Vagina (tissue), 2 donors: ENCODE results near the gene TK2. TPM values are rescaled to one million over a fixed set of nuclear protein-coding genes. Genes with fewer than 3 reads are reported as not detected.

Experiments used
- DNase-seq, 2 donors: peaks; one replicate each; pipeline ENCODE4 v3.0.0-alpha.2; 2017; ENCODE audit errors: extremely low spot score in 2 of 2
- H3K27ac ChIP-seq: fragments of 200-600 bp; sonication (generic); one replicate; pipeline ENCODE4 v1.5.1; 2019
- H3K27me3 ChIP-seq: fragments of 200-600 bp; sonication (generic); one replicate; pipeline ENCODE4 v1.5.1; 2019
- H3K36me3 ChIP-seq, 2 donors: fragments of 200-600 bp; sonication (generic); one replicate each; pipeline ENCODE4 v1.5.1; 2017 to 2019
- H3K4me1 ChIP-seq: fragments of 200-600 bp; sonication (generic); one replicate; pipeline ENCODE4 v1.5.1; 2019
- H3K4me3 ChIP-seq, 2 donors: fragments of 200-600 bp; sonication (generic); 1 replicate in 1 of 2; 2 replicates in 1 of 2; pipeline ENCODE4 v1.5.1; 2016 to 2019
- H3K9me3 ChIP-seq: fragments of 200-600 bp; sonication (generic); one replicate; pipeline ENCODE4 v1.5.1; 2019
- CTCF ChIP-seq, 3 experiments: fragments of 450-650 bp in 2 of 3; fragments of 200-600 bp in 1 of 3; sonication (generic) in 1 of 3; IDR thresholded peaks; one replicate each; pipeline ENCODE4 v1.5.1; 2017 to 2019; ENCODE audit warnings: antibody characterized with exemption in 3 of 3, mild to moderate bottlenecking in 2 of 3, moderate library complexity in 2 of 3
- POLR2A ChIP-seq, 2 donors: fragments of 450-650 bp; IDR thresholded peaks; one replicate each; pipeline ENCODE4 v1.6.1; 2017; ENCODE audit warnings: antibody characterized with exemption in 2 of 2, mild to moderate bottlenecking in 2 of 2, moderate library complexity in 2 of 2
- POLR2AphosphoS5 ChIP-seq, 2 donors: sonication (generic); formaldehyde crosslinking; IDR thresholded peaks; one replicate each; pipeline ENCODE4 v1.9.0; 2017; ENCODE audit warnings: antibody characterized with exemption in 2 of 2, mild to moderate bottlenecking in 2 of 2, low read depth in 1 of 2; ENCODE audit not compliant: insufficient read depth in 1 of 2
- intact Hi-C: fragments of 100-400 bp; cut with DNase I; formaldehyde crosslinking; loops from one replicate; pipeline ENCODE4 v1.15.1; 2023
- total RNA-seq: library from RNA; depleted of rRNA; stranded (reverse); fragments of >200 nt; gene quantifications from one replicate; pipeline ENCODE4 v1.2.3, GENCODE V29; 2016

The TK2 gene
- total RNA-seq, 1 donor from 2014 or later, result 43.2 TPM

GRCh38 chr16:66489385-66489784 lies 60.5 kb downstream of the TK2 start:
- Histone ChIP-seq H3K4me1 (peaks cover 12% of the 10 kb centered on the region), H3K4me3 (no peak overlapping the region), H3K27ac (no peak overlapping the region), H3K9me3 (no peaks in the 10 kb centered on the region), H3K27me3 (no peaks in the 10 kb centered on the region), H3K36me3 (no peaks in the 10 kb centered on the region)
- TF ChIP-seq POLR2AphosphoS5 (IDR thresholded peaks at IDR 0.05; ENCODE audit: insufficient read depth in 1 of 2, low read depth in 1 of 2), result no peak
- no peak for TF ChIP-seq POLR2A (IDR thresholded peaks at IDR 0.05)
- no peak for TF ChIP-seq CTCF (IDR thresholded peaks at IDR 0.05)
- intact Hi-C loops, result loop anchor here (10.0 kb wide), 1 partner anchor 115 kb away; the partner anchor contains the start of gene CMTM3
- DNase-seq, result no peak

GRCh38 chr16:66488505-66488904 lies 61.4 kb downstream of the TK2 start:
- Histone ChIP-seq H3K4me3 (no peak overlapping the region), H3K36me3 (no peaks in the 10 kb centered on the region), H3K27ac (no peak overlapping the region), H3K27me3 (no peaks in the 10 kb centered on the region), H3K9me3 (no peaks in the 10 kb centered on the region), H3K4me1 (peaks cover 12% of the 10 kb centered on the region)
- intact Hi-C loops, result loop anchor here (10.0 kb wide), 1 partner anchor 116 kb away; the partner anchor contains the start of gene CMTM3
- DNase-seq, result no peak
- TF ChIP-seq POLR2A (IDR thresholded peaks at IDR 0.05), result no peak
- TF ChIP-seq POLR2AphosphoS5 (IDR thresholded peaks at IDR 0.05; ENCODE audit: insufficient read depth in 1 of 2, low read depth in 1 of 2), result no peak
- no peak for TF ChIP-seq CTCF (IDR thresholded peaks at IDR 0.05)

- Histone ChIP-seq H3K4me1 (peaks cover 12% of the 10 kb centered on the region), H3K27ac (no peak overlapping the region), H3K27me3 (no peaks in the 10 kb centered on the region), H3K9me3 (no peaks in the 10 kb centered on the region), H3K4me3 (no peak overlapping the region), H3K36me3 (no peaks in the 10 kb centered on the region)
- no peak for DNase-seq
- no peak for TF ChIP-seq CTCF (IDR thresholded peaks at IDR 0.05)
- TF ChIP-seq POLR2A (IDR thresholded peaks at IDR 0.05), result no peak
- intact Hi-C loops, result loop anchor here (10.0 kb wide), 1 partner anchor 117 kb away; the partner anchor contains the start of gene CMTM3
These were observed 62.2 kb downstream of the TK2 start for GRCh38 chr16:66487580-66488275.

GRCh38 chr16:66486773-66487579 lies 62.9 kb downstream of the TK2 start:
- intact Hi-C loops, result loop anchor here (10.0 kb wide), 1 partner anchor 118 kb away; the partner anchor contains the start of gene CMTM3
- H3K36me3 ChIP-seq, result no peaks in the 10 kb centered on the region
- no peaks in the 10 kb centered on the region for H3K27me3 ChIP-seq
- H3K9me3 ChIP-seq, result no peaks in the 10 kb centered on the region
- H3K4me1 ChIP-seq, result peaks cover 12% of the 10 kb centered on the region
- DNase-seq, result no peak
- H3K4me3 ChIP-seq, result no peak overlapping the region
- TF ChIP-seq POLR2A (IDR thresholded peaks at IDR 0.05) (no peak), CTCF (IDR thresholded peaks at IDR 0.05) (no peak), POLR2AphosphoS5 (IDR thresholded peaks at IDR 0.05; ENCODE audit: insufficient read depth in 1 of 2, low read depth in 1 of 2) (peak in 1 of 2 donors; percentile 15)
- H3K27ac ChIP-seq, result no peak overlapping the region
